Transverse colon (tissue), 4 donors: Measurements from ENCODE around the gene SLC1A7.

Experiments used
- EP300 ChIP-seq: sonication (generic); formaldehyde crosslinking; IDR thresholded peaks from one replicate; pipeline ENCODE4 v1.6.1; 2017; ENCODE audit warnings: antibody characterized with exemption, low read depth
- POLR2A ChIP-seq: fragments of 450-650 bp; IDR thresholded peaks from one replicate; pipeline ENCODE4 v1.6.1; 2016; ENCODE audit warnings: antibody characterized with exemption, mild to moderate bottlenecking, moderate library complexity
- POLR2AphosphoS5 ChIP-seq, 3 donors: sonication (generic); formaldehyde crosslinking; IDR thresholded peaks; one replicate each; pipeline ENCODE4 v1.6.1; 2016; ENCODE audit warnings: antibody characterized with exemption in 3 of 3
- TF ChIP-seq, protein P1 (sequence below), 5 experiments: fragments of 200-600 bp in 3 of 5; fragments of 450-650 bp in 2 of 5; sonication (generic) in 3 of 5; IDR thresholded peaks; 1 replicate in 2 of 5; 2 replicates in 3 of 5; pipeline ENCODE4 v1.5.1; 2016 to 2017; ENCODE audit warnings: antibody characterized with exemption in 5 of 5, inconsistent platforms in 3 of 5, mild to moderate bottlenecking in 2 of 5, moderate library complexity in 1 of 5

DNA sequence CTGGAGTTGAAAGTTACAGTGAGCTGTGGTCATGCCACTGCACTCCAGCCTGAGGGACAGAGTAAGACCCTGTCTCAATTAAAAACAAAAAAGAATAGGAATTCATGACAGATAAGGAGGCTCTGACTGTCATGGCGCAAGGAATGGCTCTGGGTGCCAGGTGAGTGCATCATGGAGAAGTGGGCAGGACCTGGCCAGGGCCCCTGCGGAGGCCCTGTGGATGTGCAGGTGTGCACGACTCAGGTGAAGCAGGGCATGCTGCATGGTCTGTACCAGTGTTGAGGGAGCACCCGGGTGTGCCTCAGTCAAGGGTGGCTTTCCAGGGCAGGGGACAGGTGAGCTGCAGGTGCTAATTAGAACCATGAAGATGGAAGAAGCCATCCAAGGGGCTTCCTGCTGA lies 14.0 kb downstream of the SLC1A7 start:
- TF ChIP-seq, protein P1, sequence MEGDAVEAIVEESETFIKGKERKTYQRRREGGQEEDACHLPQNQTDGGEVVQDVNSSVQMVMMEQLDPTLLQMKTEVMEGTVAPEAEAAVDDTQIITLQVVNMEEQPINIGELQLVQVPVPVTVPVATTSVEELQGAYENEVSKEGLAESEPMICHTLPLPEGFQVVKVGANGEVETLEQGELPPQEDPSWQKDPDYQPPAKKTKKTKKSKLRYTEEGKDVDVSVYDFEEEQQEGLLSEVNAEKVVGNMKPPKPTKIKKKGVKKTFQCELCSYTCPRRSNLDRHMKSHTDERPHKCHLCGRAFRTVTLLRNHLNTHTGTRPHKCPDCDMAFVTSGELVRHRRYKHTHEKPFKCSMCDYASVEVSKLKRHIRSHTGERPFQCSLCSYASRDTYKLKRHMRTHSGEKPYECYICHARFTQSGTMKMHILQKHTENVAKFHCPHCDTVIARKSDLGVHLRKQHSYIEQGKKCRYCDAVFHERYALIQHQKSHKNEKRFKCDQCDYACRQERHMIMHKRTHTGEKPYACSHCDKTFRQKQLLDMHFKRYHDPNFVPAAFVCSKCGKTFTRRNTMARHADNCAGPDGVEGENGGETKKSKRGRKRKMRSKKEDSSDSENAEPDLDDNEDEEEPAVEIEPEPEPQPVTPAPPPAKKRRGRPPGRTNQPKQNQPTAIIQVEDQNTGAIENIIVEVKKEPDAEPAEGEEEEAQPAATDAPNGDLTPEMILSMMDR (IDR thresholded peaks at IDR 0.05) = no peak
- no peak for TF ChIP-seq EP300
- no peak for TF ChIP-seq POLR2A
- no peak for TF ChIP-seq POLR2AphosphoS5 (IDR thresholded peaks at IDR 0.05)
